Fibroblast of villous mesenchyme (primary cell): ENCODE measurements around the gene UAP1. TPM values are rescaled to one million over a fixed set of nuclear protein-coding genes. Genes with fewer than 3 reads are reported as not detected.
"Not testable (repeated sequence)": the region's sequence is repeated elsewhere in the genome, so short reads cannot be mapped to it uniquely, and the experiment has no call there.

Experiments used
- DNase-seq: peaks from one replicate; pipeline ENCODE4 v3.0.0-alpha.2; 2010; ENCODE audit warnings: low read depth
- H3K4me3 ChIP-seq: 2 replicates; pipeline ENCODE4 v1.5.1; 2011; ENCODE audit warnings: low read depth, mild to moderate bottlenecking, low read length
- total RNA-seq: library from RNA; depleted of rRNA; stranded (reverse); fragments of >200 nt; gene quantifications from 2 replicates; pipeline ENCODE4 v1.2.3, GENCODE V29; 2012
- TF ChIP-seq, protein P1 (sequence below): IDR thresholded peaks from 2 replicates; pipeline ENCODE4 v1.5.1; 2012; ENCODE audit warnings: low read depth, mild to moderate bottlenecking, low read length; ENCODE audit not compliant: insufficient read depth

UAP1 gene
- total RNA-seq, 1 donor, result 108 TPM

DNA sequence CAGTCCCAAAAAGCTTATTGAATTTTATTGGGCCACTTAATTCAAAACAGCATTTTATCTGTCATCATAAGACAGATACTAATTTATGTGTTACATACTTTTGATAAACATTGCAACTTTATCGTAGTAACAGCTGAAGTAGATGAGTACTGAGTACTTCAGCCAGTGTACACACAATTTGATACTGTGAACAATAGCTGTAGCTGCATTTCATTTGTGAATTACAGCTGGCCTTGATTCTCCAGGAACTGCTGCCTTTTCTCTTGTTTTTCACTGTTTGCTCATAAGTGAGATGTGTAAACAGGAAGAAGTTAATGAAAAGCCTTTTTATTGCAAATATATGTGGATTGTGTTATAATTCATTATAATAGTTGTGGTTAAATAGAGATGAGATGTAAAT lies 10.2 kb downstream of the UAP1 start:
- TF ChIP-seq, protein P1, sequence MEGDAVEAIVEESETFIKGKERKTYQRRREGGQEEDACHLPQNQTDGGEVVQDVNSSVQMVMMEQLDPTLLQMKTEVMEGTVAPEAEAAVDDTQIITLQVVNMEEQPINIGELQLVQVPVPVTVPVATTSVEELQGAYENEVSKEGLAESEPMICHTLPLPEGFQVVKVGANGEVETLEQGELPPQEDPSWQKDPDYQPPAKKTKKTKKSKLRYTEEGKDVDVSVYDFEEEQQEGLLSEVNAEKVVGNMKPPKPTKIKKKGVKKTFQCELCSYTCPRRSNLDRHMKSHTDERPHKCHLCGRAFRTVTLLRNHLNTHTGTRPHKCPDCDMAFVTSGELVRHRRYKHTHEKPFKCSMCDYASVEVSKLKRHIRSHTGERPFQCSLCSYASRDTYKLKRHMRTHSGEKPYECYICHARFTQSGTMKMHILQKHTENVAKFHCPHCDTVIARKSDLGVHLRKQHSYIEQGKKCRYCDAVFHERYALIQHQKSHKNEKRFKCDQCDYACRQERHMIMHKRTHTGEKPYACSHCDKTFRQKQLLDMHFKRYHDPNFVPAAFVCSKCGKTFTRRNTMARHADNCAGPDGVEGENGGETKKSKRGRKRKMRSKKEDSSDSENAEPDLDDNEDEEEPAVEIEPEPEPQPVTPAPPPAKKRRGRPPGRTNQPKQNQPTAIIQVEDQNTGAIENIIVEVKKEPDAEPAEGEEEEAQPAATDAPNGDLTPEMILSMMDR, result no peak
- no peak overlapping the region for H3K4me3 ChIP-seq
- no peak for DNase-seq

DNA sequence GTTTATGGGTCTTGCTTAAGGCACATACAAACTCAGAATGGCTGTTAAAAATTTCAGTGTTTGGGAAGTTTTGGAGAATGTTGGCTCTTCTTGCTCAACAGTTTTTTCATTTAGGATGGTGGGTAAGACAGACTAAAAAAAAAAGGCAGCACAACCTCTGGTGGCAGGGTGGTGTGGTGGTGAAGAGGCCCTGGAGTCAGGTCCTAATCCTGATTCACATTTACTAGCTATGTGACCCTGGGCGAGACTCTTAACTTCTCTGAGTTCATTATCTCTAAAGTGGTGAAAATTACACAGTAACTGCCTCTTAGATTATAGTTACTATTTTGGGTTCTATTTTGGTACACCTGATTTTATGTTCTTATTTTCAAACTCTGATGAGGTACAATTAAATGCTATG lies 11.6 kb downstream of the UAP1 start:
- TF ChIP-seq, protein P1, result no peak

DNA sequence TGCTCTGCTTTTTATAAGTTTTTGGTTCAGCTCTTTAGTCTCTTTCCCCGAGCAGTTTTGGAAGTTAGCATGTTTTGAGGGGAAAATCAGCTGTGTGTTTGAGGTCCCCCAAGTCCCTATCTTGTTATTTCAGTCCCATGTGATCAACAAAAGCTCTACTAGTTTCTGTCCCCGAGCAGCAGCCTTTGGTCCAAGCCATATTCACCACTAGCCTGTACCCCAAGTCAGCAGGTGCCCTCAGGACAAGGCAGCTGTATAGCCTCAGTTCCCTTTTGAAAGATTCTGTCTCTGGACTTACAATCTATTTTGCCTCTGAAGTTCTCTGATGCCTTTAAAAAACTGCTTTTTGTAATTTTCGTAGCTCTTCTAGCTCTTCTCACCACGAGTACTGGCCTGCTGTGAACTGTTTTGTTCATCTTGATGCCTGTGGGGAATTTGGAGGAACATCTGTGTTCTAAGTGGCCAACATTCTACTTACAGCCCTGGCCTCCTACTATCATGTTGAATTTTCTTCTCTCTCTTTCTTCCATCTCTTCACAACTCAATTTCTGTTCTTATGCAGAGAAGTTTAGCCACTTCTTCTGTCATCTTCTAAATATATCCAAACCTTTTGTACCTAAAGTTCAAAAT lies 16.7 kb downstream of the UAP1 start:
- TF ChIP-seq, protein P1, result no peak
- no peak for DNase-seq
- H3K4me3 ChIP-seq, result no peak overlapping the region

More for the DNA sequence above, 11.6 kb downstream of the UAP1 start:
- no peak overlapping the region for H3K4me3 ChIP-seq
- no peak for DNase-seq

DNA sequence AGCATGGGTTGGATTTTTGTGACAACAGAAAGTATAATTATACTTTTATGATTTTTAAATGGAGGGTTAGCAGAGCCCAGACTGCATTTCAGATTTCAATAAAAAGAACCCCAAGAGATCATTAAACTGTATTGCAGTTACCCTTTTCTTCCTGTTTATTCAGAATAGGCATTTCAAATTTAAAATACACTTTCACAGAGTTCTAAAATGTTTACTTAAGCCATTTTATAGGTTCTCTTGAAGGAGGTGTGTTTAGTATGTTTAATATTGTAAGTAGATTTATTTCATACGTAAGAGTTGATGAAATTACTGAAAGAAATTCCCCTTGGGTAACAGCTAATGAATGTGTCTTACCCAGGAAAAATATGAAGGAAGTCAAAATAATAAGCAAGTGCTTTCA lies 17.4 kb downstream of the UAP1 start:
- no peak overlapping the region for H3K4me3 ChIP-seq
- TF ChIP-seq, protein P1, result no peak
- no peak for DNase-seq

DNA sequence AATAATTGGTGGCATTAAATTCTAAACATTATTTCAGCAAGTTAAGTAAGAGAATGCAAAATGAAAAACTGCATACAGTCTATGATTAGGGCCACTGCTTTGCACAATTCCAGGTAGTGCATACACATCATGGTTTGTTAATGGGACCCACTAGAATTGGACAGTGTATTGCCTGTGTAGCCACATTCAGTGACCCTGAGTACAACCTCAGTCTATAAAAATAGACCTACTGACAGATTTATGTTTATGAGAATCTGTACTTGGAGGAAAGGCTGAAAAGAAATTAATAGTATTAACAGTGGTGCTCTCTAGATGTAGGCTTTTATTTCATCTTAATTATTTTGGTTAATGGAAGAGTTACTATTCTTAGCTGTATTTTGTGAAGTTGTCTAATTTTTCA lies 18.8 kb downstream of the UAP1 start:
- TF ChIP-seq, protein P1, result no peak
- no peak overlapping the region for H3K4me3 ChIP-seq
- no peak for DNase-seq

DNA sequence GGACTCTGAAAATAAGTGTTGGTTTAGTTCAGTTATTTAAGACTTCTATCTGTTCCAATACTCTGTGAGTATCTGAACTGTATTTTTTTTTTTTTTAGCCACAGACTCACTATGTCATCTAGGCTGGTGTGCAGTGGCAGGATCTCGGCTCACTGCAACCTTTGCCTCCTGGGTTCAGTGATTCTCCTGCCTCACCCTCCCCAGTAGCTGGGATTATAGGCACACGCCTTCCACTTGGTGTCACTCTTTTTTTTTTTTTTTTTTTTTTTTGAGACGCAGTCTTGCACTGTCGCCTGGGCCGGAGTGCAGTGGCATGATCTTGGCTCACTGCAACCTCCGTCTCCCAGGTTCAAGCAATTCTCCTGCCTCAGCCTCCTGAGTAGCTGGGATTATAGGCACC lies 21.4 kb downstream of the UAP1 start:
- not testable (repeated sequence) for H3K4me3 ChIP-seq, DNase-seq

DNA sequence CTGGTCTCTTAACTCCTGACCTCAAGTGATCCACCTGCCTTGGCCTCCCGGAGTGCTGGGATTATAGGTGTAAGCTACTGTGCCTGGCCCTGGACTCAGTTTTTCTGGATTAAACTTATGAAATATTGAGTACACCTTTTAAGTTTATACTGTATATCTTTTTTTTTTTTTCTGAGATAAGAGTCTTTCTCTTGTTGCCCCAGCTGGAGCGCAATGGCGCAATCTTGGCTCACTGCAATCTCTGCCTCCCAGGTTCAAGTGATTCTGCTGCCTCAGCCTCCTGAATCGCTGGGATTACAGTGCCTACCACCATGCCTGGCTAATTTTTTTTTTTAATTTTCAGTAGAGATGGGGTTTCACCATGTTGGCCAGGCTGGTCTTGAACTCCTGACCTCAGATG lies 23.6 kb downstream of the UAP1 start:
- peak; percentile 18 for DNase-seq
- H3K4me3 ChIP-seq, result not testable (repeated sequence)

DNA sequence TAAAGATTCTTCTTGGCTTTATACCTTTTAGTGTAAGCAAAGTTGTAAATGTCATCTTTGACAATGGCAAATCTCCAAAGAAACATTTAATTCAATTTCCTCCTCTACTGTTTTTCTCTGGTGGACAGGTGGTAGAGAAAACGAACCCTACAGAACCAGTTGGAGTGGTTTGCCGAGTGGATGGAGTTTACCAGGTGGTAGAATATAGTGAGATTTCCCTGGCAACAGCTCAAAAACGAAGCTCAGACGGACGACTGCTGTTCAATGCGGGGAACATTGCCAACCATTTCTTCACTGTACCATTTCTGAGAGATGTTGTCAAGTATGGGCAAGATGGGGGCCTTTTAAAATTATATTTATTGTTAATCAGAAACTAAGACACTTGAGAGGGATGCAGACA lies 25.8 kb downstream of the UAP1 start:
- TF ChIP-seq, protein P1, result no peak
- no peak for DNase-seq

More for the DNA sequence above, 25.8 kb downstream of the UAP1 start:
- H3K4me3 ChIP-seq, result no peak overlapping the region
